MV-4-11 (cell line): ENCODE data around the gene EXOG.
A peak's percentile ranks its signal among the peaks of the same experiment; 100 is the strongest.

ENCODE experiments used
- DNase-seq: peaks from one replicate; lab custom pipeline; 2025; lab: John Stamatoyannopoulos, UW

The EXOG gene

GRCh38 chr3:38564631-38565338, 68.6 kb downstream of the EXOG start:
- no peak for DNase-seq

GRCh38 chr3:38565339-38566214, 69.4 kb downstream of the EXOG start:
- DNase-seq: no peak

DNA sequence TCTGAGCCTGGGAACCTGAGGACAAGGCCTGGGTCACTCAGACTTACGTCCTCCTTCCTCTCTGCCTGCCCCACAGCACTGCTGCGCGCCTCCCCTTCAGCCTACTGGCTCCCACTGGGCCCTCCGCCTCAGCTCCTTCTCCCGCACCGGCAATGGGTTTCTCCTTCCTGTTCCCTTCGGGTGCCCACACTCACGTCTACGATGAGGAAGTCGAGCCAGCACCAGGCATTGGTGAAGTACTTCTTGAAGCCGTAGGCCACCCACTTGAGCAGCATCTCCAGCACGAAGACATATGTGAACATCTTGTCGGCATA, 70.0 kb downstream of the EXOG start:
- no peak for DNase-seq

DNA sequence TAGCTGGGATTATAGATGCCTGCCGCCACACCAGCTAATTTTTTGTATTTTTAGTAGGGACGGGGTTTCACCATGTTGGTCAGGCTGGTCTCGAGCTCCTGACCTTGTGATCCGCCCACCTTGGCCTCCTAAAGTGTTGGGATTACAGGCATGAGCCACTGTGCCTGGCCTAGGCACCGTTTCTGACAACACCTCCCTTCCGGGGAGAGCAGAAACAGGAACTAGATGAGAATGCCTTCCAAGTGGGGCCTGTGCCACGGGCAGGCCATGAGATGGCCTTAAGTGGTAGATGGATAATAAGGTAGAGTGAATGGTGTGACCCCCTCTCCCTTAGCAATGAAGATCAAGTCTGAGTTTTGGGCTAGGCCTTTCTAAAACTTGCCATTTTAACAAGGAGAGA, 70.7 kb downstream of the EXOG start:
- peak; percentile 4 for DNase-seq

GRCh38 chr3:38567498-38567897, 71.4 kb downstream of the EXOG start:
- no peak for DNase-seq

DNA sequence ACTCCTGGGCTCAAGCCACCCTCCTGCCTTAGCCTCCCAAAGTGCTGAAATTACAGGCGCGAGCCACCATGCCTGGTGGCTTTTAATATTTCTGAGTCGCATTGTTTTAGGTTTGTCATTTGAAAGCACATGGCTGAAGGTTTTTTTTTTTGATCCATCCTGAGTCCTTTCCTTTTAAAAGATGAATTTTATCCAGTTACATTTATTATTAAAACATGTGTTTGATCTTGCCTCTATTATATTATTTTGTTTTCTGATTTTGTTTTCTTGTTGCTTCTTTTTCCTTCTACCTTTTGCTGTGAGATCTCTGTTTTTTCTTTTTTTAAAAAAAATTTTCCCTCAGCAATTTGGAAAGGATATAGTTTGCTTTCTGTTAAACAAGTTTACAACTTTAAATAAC, 77.0 kb downstream of the EXOG start:
- no peak for DNase-seq

DNA sequence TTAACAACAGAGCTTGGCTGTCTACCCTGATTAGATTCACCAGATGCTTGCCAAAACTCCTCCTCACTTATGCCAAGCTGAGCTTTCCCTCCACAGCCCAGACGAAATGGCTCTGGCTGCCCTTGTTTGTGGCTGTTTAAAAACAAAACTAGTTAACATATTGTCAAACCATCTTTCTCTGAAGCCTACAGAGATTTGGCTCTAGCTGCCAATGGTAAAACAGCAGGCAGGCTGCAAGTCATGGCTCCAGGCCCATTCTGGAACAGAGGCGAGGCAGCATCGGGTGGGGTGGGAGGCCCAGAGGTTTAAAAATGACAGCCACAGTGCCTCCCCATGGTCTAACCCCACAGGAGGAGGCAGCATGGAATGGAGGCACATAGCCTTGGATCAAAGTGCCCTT, 77.4 kb downstream of the EXOG start:
- DNase-seq: no peak

DNA sequence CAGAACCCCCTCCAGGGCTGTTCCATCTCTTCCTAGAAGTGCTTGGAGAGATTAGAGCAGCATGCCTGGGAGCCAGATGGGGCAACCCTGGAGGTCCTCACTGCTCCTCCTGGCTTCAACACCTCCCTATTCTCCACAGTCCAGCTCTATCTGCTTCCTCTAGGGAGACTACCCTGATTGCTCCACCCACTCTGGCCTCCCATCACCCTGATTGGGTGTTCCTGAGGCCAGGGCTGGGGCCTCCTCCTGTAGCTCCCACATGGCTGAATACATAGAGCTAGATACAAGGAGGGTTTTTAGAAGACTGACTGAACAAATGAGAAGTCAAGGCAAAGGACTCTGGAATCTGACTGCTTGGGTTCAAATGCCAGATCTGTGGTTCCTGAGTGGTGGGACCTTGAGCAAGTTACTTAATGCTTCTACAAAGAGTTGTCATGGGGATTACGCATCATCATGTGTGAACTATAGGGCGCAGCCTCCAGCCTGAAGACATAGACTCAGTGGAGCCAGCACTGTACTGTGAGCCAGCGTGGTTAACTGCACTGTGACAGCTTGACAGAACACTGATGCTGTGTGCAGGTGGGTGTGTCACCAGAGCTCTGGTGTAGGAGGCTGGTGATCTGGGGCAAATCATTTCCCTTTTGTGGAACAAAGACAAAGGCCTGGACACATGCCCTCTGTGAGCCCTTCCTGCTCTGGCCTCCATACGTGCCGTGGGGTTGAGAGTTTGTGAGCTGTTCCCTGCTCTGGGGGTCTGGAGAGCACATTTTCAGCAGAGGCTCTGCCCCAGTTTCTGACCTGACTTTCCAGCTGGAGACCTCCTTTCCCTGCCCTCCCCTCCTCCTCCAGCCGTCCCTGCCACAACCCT, 78.5 kb downstream of the EXOG start:
- DNase-seq: peak; percentile 40

- DNase-seq: no peak
Observed at GRCh38 chr3:38575279-38575843, 79.2 kb downstream of the EXOG start.
